Non-pigmented ciliary epithelial cell (primary cell): ENCODE data around the gene HRH3.

Experiments used
- DNase-seq: peaks from one replicate; pipeline ENCODE4 v3.0.0-alpha.2; 2010; ENCODE audit warnings: low read depth

Gene HRH3

GRCh38 chr20:62229667-62230066, 9.6 kb upstream of the HRH3 start:
- no peak for DNase-seq

DNA sequence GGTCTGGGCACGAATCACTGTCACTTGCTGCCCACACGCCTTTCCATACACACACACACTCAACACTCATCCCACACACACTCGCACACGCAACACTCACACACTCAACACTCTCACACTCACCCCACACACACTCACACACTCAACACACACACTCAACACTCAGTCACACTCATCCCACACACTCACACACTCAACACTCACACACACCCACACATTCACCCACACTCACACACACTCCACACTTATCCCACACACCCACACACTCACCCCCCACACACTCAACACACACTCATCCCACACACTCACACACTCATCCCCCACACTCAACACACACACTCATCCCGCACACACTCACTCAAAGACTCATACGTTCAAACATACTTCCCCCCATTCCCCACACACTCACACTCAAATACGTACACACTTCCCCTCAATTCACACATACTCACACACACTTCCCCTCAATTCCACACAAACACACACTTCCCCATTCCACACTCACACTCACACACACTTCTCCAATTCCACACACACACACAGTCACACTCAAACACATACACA, 9.0 kb upstream of the HRH3 start:
- DNase-seq: no peak

GRCh38 chr20:62227977-62228958, 8.2 kb upstream of the HRH3 start:
- DNase-seq: no peak

GRCh38 chr20:62227591-62227976, 7.5 kb upstream of the HRH3 start:
- no peak for DNase-seq

GRCh38 chr20:62226707-62227590, 6.9 kb upstream of the HRH3 start:
- DNase-seq: no peak

DNA sequence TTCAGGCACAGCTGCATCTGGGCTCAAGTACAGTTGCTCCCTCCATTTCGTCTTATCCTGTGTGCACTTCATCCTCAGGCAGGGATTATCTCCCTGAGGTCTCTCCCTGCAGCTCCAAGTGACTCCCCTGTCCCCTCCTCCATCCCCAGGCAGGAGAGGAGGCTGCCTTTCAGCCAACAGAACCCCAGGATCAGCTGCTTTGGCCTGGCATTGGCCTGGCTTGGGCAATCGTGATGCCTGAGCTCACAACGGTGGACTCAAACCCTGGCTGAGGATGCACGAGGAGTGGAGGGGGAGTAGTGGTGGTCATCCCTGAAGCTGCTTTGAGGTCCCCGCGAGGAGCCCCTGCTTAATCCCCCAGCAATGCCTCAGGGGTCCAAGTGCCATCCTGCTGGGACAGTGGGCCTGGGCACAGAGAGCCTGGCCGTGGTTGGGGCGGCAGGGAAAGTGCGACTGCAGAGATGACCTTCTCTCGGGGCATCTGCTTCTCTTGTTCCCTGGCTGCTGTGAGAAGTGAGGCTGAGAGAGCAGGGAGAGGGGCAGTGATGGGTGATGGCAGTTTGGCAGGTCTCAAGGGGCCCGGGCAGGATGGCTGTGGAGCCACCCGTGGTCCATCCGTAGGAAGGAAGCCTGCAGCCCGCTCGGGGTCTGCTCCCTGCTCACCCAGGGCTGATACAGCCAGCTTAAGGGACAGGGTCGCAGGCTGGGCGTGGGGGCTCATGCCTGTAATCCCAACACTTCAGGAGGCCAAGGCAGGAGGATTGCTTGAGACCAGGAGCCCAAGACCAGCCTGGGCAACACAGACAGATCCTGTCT, 6.0 kb upstream of the HRH3 start:
- DNase-seq: no peak

GRCh38 chr20:62225026-62225425, 4.9 kb upstream of the HRH3 start:
- no peak for DNase-seq

DNA sequence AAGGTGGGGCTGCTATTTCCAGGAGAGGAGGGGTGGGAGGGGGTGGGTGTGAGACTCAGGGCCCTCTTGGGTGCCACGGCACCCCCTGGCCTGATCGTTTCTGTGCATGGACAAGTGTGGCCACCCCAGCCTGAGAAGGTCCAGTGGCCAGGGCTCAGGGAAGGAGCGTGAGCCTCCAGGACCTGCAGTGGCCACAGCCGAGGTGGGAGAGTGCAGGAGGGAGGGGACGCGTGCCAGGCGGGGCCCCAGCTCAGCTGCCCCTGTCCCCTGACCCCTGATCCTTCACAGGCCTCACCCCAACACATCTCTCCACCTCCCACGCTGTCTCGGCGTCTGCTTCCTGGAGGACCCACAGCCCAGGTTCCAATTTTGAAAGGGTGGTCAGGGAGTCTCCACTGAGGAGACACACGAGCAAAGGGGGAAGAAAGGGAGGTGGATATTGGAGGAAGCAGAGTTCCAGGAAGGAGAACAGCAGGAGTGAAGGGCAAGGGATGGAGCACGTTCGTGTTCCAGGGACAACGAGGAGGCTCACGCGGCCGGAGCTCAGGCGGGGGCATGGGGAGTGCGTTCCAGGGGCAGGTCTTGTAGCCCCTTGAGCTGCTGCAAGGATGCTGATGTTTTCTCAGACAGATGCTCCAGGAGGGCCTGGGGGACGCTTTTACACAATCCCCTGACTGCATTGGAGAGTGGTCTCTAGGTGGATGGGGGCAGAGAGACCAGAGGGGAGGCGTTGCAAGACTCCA, 4.2 kb upstream of the HRH3 start:
- DNase-seq: no peak

DNA sequence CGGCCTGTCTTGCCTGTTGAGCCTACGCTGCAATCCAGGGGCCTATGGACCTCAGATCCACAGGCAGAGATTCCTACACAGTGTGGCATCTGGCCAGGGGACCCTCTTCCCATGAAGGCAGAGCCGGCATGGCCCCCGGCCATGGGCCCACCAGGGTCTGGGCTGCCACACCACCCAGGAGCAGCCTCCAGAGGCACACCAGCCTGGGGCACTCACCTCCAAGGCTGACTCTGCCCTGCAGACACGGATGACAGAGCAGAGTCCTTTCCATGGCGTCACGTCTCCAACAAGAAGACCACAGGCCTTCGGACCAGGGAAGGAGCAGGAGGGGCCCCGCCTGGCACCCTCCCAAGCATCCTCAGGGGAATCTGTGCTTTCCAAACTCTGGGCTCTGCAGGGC, 3.5 kb upstream of the HRH3 start:
- DNase-seq: no peak

- no peak for DNase-seq
Measured at GRCh38 chr20:62222972-62223371, 2.9 kb upstream of the HRH3 start.

- DNase-seq: no peak
Measured at GRCh38 chr20:62222266-62222850, 2.3 kb upstream of the HRH3 start.

DNA sequence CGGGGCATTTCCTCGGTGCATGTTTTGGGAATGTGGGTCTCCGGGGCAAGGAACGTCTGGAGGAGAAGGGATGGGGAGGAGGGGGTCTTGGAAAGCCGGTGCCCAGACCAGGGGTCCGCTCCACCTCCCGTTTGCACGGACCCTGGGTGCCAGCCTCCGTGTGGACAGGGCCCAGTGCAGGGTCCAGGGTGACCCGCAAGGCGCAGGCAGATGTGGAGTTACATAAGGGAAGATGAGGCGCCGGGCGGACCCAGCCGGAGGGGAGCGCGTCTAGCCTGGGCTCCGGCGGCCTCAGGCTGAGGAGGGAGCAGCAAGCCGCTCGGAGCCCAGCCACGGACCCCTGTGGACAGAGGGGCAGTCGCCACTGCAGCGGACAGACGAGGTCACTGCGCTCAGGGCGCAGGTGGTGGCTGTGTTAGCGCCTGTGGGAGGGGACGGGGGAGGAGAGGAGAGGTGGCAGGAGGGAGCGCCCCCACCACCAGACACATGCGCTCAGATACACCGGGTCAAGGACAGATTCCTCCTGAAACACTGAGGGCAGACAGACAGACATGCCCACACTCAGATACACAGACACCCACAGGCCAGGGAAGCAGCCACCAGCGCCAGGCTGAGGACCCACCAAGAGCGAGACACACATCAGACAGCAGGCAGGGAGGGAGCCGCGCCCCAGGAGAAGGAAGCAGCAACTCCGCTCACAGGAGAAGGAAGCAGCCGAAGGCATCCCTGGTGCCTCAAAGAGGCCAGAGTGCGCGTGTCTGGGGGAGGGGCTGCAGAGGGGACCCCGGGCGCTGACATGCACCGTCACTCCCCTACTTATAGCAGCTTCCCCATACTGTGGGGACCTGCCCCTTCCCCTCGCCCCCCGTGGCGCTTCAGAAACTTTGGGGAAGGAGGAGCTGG, 839 bp upstream of the HRH3 start:
- DNase-seq: no peak

DNA sequence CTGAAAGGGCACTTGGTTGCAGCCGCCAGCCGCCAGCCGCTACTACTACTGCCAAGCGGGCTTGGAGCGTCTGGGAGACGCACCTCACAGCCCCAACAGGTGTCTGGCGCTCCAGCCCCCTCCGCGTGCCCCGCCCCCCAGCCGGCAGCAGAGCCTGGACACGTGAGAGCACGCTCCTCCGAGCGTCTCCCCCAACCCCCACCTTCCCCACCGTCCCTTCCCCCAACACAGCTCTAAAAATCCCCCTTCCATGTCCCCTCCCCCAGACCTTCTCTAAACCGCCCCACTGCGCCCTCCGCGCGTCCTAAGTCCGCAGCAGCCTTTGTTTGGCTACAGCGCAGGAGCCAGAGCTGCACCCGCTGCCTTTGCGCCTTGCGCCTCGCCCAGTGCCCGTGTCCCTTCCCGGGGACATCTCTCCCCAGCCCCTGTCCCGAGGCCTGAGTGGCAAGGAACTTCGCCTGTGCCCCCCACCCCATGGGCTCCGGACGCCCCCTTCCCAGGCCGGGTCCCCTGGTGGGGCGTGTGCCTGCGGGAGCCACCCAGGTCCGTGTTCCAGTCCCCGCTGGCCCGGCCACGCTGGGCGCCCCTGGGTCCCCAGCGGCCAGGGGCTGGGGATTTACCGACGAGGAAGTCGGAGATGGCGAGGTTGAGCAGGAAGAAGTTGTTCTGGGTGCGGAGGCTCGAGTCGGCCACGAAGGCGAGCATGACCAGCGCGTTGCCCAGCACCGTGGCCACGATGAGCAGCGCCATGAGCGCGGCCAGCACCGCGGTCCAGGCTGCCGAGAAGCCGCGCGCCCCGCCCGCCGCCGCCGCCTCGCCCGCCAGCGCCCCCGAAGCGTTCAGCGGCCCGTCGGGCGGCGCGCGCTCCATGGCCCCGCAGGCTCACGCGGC, 732 bp downstream of the HRH3 start:
- DNase-seq: no peak

DNA sequence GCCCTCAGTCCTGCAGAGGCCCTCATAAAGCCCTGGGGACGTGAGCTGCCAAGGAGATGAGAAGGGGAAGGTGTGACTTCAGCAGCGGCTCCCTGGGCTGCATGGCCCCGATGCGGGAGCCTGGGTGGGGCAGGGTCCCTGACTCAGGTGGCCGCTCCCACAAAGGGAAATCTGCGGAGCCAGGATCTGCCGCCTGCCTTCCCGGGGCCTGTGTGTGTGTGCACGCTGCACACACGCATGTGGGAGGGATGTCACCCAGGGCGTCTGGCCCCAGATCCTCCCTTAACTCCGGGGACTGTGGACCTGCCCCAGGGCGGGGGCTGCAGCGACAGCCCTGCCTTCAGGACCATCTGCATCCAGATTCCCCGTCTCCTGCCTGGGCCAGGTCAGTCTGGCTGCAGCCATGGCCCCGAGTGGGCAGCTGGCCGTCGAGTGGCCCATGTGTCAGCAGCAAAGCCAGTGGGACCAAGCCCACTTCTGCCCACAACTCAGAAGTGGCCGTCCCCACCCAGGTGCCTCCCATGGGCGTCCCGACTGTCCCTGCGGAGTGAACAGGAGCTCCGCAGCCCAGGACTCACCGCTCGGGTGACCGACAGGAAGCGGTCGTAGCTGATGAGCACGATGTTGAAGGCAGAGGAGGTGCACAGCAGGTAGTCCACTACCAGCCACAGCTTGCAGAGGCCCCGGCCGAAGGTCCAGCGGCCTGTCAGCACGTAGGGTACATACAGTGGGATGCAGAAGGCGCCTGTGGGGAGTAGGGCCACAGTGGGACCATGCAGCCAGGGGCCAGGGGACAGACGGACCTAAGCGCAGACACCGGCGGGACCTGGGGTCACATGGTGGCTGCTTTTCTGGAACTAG, 1.9 kb downstream of the HRH3 start:
- no peak for DNase-seq

- DNase-seq: no peak
Measured at GRCh38 chr20:62216636-62217566, 3.2 kb downstream of the HRH3 start.

DNA sequence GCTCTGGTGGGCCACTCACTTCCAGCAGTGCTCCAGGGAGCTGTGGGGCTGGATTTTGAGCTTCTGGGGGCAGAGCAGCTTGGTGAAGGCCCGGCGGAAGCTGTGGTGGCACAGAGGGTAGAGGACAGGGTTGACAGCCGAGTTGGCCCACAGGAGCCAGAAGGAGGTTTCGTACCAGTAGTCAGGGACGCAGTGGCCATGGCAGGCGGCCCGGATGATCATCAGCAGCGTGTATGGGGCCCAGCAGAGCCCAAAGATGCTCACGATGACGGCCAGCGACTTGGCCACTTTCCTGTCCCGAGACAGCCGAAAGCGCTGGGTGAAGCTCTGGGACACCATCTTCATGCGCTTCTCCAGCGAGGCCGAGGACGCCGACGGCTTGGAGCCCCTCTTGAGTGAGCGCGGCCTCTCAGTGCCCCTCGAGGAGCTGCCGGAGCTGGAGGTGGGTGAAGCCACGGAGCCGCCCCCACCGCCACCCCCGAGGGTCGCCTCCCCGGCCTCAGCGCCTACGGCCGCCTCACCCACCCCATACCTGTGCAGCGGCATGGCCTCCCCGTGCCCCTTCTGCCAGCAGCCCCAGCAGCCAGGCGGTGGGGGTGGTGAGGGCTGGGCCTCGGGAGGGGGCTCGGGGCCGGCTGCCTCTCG, 4.0 kb downstream of the HRH3 start:
- DNase-seq: no peak
